ENCODE results near the gene CTNNA1.

Gene CTNNA1

DNA sequence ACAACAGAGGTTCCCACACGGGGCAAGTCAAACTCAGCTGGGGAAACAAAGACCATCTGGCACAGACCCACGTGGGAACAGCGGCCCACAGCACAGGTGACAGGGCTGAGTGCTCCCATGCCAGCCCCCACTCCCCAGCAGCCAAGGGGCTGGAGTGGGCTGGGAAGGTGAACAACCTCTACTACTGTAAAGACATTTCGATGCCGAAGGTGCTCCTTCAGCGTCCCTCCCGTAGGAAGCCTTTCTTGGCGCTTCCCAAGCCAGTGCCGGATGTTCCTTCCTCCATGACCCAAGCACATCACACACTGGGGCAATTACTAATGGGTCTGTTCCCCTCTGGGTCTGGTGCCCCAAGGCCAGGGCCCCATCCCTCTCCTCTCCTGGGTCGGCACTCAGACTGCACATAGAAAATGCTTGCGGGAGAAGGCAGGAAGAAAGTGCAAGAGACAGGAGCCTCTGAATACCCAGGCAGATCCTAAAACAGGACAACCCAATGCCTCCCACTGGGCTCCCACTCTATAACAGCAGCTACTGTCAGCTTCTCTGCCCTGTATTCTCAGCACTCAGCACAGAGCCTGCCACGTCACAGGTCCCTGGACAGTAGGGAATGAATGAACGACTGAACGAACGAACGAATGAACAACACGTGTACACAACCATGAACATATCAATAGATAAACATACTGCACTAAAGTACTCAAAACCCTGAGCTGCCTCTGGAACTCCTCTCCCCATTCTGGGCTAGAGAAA lies 198.9 kb downstream of the CTNNA1 start:
- DNase-seq, result peak; percentile 5

DNA sequence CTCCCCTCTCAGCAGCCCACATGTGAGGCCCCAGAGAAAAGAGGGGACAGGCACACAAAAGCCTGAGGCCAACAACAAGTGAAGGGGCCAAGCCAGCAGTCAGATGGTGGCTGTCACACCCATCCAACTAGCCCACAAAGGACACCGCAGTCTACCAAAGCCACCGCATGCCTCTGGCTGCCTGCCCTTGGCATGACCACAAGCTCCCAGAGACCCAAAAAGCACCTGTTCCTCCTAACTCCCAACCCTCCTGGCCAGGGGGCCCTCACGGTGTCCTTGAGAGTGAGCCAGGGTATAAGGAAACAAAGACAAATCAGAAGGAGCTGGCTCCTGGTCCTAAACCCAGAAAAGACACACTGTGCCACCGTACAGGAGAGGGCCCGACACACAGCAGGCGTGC lies 199.7 kb downstream of the CTNNA1 start:
- DNase-seq, result no peak

DNA sequence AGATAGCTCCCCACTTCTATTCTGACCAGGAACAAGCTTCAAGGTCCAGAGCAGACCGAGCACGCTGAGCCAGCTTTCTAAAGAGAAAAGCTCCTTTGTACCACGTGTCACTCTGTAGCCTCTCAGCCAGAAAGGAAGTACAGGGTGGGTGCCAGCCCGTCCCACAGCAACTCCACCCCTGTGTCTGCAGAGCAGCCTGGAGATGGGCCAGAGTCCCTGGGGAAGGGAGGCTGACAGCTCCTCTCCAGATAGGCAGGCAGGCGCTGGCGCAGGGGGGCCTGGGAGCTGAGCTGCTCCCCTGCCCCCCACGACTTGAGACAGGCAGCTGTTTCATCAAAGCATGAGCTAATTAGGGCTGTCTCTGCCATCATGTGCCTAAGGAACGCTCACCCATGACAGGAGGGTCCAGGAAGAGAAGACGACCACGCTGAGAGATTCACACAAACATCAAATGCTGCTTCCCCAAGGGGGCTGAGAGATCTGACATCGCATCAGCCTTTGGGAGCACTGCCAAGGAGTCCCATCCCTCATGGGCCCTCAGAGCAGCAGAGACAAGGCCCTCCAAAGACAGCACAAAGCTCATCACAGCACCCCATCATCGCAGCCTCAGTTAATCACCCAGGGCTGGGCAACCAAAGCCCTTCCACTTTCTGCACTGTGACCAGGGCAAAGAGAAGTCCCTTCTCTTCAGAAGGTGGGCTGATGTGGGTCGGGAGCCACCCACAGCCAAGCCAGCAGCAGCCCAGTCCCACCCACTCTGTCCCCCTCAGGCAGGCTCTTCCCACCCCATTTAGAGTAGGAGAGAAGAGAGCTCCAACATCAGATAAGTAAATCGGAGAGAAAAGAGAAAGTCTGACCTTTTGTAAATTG lies 200.4 kb downstream of the CTNNA1 start:
- peak; percentile 92 for DNase-seq

DNA sequence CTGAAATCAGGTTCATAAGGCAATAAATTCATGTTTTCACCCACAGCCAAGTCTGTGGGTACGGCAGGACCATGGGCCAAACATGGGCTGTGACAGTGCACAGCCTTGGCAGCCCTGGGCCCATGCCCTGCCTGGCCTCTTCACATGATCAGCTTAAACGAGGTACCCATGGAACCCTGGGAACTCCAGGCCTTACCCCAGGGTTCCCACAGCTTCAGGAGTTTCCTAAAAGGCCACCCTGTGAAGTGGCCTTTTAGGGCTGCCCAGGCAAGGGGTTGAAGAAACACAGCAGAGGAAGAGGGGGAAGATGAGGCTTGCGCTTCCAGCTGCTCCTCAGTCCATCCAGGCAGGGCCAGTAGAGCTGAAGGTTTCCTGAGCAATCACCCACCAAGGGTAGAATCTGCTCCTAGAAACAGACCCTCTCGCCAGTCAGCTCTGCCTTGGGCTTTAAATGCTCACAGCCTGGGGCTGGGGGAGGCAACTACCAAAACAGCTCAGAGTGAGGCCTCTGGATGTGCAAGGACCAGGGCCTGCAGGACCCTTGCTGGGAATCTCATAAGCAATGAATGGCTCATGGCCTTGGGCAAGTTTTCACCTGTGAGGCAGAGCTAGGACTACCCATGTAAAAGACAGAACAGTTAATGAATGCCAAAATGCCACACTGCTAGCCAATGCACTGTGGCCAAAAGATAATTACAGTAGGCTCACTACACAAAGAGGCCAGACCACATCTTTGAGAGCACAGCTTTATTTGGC lies 201.2 kb downstream of the CTNNA1 start:
- DNase-seq, result no peak

DNA sequence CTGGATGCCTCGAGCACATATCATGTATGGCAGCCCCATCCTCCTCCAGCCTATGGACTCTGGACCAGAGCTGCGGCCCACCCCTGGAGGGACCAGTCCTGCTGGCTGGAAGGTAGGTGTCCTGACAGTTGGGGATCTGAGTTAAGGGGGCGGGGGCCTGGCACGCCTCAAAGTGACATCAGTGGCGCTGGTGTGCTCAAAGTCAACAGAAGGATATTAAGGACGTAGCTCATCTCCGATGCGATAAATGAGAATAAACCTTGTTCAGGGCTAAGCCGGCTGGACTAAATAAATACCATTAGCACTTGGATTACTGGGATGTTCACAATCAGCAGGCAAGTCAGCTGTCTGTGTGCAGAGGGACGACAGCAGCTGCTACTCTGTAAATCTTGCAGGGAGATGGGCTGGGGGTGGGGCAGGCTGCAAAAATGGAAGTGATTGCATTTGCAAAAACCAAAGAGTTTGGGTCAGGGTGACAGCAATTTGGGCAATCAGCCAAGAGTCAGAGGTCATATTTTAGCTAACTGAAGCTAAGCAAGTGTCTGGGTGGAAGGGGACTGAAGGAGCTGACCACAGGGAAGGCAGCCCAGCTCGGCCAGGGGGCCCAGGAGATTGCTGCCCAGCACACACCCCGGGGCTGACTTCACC lies 201.9 kb downstream of the CTNNA1 start:
- peak; percentile 100 for DNase-seq

DNA sequence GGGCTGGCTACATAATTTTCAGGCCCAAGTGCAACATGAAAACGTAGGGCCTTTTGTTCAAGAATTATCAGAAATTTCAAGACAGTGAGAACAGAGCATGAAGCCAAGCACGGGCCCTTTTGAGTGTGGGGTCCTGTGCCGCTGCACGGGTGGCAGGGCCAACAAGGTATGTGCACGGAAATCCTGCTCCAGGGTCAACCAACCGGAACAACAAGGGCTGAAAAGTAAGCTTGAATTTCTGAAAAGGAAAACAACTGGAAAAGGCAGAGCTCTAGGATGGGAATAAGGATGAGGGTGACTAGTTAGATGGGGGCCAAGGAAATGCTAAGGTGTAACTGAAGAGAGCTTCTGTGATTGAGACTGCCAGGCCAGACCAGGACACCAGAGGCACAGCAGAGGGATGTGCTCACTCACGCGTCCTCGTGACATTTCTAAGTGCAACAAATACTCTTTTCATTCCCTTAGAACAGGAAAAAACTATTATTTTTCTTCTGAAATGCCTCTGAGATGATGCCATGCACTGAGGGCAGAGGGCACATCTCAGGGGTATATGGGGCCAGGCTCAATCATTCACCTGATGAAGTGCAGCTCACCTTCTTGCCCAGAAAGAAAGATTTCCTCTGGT lies 202.6 kb downstream of the CTNNA1 start:
- no peak for DNase-seq

DNA sequence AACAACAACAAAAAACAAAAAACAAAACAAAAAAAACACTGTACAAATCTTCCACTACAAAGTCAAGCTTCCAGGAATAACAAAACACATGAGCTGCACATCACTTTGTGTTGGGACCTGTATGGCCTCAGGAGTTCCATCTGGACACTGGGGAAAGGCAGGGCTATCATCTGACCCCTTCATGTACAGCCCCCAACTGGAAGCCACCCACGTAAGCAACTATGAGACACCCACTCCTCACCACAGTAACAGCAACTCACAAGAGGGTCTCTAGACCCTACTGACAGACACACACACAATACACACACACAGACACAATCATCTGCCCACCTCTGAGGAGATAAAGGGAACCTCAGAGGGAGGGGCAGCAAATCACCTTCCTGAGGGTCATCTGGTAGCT lies 203.6 kb downstream of the CTNNA1 start:
- no peak for DNase-seq

DNA sequence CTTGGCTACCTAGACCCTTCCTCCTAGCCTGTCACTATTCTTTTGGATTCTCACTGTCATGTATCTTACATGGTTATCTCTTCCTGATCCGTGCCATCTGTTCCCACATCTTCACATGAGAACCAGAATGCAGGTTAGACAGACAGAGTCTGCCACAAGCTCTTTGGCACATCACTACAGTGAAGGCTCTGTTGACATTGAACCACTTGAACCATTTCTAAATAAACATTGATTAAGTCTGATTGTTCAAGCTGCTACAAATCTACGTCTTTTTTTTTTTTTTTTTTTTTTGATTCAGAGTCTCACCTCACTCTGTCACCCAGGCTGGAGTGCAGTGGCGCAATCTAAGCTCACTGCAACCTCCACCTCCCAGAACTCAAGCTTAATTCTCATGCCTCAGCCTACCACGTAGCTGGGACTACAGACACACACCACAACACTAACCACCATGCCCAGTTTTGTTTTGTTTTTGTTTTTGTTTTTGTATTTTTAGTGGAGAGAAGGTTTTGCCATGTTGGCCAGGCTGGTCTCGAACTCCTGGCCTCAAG lies 207.0 kb downstream of the CTNNA1 start:
- peak; percentile 92 for DNase-seq

DNA sequence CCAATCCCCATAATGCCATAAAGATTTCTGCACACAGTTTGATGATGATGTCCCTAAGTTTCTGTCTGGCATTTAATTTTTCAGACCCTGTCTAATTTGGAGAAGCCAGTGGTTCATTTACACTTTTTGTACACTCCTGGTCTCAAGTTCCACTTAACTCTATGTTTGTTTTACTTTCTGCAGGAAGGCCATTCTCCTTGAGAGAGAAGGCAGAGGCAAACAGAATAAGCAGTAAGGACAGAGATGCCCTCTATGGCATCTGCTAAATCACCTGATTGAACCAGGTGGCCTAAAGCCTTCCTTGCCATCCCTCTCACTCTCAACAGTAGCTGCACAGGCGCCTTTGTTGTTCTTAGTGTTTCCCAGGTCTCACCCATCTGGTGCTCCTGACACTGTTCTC lies 208.0 kb downstream of the CTNNA1 start:
- DNase-seq, result peak; percentile 37

DNA sequence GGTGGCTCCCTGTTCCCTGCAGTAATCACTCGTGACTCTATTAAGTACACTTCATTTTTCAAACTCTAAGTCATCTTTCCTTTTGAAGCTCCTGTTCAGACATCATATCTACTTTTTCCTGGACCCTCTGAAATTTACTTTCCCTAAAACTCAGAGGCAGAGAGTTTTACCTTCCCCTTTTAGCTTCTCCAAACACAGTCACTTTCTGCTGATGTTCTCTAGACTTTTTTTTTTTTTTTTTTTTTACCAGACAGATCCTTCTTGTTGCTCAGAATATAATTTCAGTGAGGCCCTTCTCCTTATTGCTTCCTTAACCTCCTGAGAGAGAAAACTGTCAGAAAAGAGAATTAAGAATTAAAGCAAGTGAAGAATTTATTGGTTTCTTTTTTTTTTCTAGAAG lies 208.5 kb downstream of the CTNNA1 start:
- no peak for DNase-seq

DNA sequence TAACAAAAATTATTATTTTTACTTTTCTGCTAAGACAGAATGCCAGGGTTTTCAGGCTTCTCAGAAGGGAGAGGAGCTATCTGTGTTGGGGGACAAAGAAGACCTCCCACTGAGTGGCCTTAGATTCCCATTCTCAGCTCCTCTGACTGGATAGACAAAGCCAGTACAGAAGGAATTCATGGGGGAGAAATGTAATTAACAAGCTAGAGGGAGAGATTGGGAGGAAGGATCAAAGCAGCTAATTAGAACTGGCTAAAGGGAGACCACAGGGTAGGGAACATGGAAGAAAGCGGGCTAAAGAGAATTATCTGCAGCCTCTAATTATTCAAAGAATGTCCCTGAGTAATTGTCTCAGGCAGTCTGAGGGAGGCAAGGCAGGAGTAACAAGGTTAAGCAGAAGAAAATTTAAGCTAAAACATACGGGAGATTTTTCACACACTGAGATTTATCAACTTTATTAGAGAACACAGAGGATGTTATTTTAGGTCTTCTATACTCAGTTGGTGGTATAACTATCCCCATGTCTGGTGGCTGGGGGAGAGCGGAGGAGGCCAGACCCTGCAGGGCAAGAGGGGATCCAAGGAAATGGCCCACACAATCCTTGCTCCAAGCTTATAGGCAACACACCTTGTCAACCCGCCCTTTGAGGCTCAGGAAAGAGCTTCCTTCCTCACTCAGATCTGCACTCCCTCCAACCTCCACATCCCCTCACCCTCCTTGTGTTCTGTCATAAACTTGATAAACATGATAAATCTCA lies 209.6 kb downstream of the CTNNA1 start:
- DNase-seq, result no peak

DNA sequence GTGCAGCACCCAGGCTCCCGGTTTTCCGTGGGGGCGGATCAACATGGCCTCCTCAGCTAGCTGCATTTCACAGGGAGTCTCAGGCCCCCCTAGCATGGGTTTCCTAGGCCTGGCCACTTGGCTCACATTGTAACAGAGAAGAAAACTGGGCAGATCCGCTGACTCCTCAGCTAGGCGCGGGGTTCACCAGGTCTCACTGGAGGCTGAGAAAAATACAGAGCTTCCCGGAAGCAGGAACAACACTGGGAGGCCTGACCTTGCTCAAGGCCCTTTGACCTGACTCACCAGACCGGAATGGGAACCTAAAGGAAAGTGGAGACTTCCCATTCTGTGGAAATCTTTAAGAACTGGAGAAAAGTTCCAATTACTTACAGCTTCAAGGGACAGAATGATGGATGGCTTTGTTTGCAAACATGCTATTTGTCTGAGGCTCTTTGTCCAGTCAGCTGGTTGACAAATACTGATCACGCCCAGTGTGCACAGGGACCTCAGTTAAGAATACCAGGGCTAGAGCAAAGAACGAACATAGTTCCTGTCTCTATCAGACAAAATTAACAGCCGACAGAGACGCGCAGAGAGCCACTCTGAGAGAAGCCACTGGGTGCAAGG lies 210.6 kb downstream of the CTNNA1 start:
- no peak for DNase-seq

DNA sequence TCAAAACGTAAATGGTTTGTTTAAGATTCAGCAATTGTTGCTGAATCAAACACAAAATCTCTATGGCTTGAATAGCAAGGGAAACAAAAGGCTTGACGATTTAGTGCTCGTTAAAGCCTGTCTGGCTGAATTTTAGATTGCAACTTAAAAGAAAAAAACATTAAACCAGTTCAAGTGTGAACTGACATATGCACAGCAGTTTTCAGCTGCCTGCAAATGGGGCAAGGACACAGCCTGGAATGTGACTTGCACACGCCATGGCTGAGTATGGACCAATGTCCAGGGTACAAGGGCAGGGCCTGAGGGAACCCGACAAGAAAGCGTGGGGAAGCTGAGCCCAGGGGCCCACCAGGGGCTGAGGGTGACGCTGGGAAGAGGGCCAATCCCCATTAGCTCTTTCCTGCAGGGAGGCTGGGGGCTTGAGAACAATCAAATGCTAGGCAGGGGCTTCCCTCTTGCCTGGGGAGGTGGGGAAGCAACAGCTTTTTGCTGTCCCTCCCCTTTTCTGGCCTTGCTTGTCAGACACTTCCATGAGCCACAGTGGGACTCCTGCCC lies 211.5 kb downstream of the CTNNA1 start:
- DNase-seq, result no peak

DNA sequence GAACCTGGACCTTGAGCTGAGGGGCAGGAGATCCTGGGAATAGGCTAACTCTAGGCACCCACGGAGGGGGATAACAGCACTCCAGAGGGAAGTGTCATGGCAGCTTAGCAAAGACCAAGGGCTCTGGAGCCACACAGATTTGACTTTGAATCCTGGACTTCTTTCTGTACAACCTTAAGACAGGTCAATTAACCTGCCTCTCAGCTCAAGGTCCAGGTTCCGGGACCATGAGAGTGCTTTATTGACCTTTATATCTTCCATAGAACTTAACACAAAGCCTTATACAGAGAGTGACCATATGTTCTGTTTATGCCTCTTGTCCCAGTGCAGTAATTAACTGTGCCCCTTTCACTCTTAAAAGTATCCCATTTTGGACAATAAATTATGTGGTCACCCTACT lies 212.4 kb downstream of the CTNNA1 start:
- no peak for DNase-seq

DNA sequence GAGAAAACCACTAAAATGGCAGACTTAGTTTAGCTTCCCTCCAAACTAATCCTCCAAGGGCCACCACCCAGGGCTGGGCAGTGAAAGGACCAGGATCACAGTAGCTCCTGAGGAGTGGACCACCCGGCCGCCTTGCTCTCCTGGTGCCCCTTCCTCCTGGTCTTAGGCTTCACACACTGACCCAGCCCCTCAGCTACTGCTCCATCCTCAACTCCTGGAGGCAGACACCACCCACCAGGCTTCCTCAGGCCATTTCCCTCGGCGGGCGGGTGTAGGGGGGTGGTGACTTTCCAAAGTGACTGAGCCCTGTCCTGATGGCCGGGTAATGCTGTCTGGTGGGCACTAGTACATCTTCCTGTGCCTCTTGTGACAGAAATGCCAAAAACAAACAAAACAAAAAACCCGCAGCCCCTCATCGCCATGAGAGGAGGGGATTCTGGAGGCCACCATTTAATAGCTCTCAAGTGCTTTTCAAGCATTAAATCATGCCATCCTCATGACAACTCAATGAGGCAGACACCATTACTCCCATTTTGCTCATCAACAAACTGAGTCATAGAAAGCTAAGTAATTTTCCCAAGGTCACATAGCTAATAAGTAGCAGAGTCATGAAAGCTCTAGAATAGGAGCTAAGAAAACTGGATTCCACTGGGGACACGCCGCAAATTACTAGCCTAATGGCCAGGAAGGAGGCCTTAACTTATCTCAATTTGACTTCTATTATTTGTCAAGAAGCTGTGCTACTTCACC lies 213.2 kb downstream of the CTNNA1 start:
- no peak for DNase-seq

DNA sequence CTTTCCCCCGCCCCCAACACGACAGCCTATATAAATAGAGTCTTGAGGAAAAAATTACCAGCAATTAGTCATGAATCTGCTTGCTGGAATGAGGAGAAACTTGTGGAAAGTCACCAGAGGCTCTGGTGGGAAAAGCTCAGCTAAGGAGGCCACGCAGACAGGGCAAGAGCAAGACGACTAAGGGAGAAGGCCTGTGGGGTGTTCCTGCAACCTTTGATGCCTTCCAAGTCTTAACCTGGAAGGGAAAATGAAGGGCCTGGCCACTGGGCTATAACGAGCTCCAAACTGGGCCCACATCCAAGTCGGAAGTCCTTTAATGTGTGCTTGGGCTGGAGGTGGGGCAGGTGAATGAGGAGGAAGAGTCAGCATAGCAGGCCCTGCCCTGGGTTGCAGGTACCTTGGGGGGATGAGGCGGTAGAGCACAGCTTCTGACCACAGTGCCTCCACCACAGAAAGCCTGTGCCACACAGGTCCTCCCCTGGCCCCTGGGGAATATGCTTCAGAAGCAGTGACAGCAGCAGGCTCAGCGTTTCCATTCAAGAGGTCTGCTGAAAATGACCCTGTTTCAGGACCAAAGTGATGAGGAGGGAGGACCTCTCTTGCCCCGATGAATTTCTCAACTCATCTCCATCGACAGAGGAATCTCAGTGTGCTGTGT lies 214.7 kb downstream of the CTNNA1 start:
- DNase-seq, result peak; percentile 74

DNA sequence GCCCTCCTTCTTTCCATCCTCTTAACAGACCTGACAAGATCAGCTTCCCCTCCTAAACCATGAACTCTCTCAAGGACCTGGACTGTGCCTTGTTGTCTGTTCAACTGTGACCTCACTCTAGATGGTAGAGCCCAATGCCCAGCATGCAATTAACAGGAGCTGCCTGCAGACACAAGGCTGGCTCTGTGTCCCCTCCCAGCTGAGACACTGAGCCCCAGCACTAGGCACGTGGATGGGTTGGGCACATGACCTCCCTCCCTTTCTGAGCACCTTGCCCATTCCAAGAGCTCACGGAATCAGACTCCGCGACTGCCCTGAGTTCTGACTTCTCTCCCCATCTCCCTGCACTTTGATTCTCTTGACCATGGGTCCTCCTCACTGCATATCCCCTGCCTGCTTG lies 215.4 kb downstream of the CTNNA1 start:
- no peak for DNase-seq

DNA sequence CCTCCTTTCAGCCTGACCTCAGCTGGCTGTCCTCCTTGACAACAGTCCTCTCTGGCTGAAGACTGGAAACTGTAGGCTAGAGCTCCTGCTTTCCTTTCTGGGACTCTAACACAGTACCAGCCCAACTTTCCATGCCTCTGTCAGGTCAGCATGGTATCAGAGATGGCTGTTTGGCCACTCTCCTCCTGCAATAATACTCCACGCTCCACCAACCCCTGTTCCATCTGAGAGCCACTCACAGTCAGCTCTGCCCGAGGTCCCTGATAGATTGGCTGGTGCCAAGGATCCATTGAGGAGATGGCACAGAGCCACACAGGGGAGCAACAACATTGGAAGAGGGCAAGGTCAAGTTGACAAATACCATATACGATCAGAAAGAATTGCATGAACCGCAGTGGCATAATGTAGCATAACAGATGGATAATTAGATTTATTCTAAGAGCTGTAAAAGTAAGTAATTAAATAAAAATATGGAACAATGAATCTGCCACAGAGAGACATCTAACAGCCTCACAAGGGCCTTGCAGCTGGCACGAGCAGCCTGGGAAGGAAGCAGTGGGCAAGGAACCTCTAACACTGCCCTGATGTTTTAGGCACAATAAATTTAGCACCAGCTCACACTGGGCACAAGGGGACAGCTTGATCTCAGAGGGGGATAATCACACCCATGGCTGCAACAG lies 216.2 kb downstream of the CTNNA1 start:
- DNase-seq, result no peak

DNA sequence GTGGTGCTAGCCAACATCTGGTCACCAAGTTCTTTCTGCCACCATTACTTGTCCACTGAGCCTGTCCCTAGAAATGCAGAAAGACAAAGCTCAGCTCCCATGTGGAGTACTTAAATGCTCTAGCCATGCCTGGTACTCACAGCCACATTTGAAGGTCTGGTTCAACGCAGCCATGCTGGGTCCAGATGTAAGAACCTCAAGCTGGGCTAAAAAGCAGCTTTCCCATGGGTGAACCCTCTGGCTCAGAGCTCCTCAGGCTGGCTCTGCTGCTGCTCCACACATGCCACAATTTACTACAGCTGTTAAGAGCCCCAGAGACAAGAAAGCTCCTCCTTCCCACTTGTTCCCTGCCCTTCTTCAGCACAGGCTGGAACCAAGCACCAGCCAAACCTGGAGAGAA lies 219.0 kb downstream of the CTNNA1 start:
- no peak for DNase-seq

Data from SHP77 treated with DMSO at 0.1 percent for 48 hours (cell line).